Smooth muscle cell (in vitro differentiated cells): Measurements from ENCODE around the gene NDUFB4. TPM values are rescaled to one million over a fixed set of nuclear protein-coding genes. Genes with fewer than 3 reads are reported as not detected.

Experiments used
- DNase-seq: peaks from one replicate; lab custom pipeline; 2025; ENCODE audit not compliant: unreplicated experiment; lab: John Stamatoyannopoulos, UW
- H2AFZ ChIP-seq: fragments of 200-600 bp; sonication (generic); 2 replicates; pipeline ENCODE4 v1.6.0; 2016; ENCODE audit warnings: antibody characterized with exemption, low read depth, mild to moderate bottlenecking
- H3F3A ChIP-seq: fragments of 200-600 bp; sonication (generic); 2 replicates; pipeline ENCODE4 v1.6.0; 2017; ENCODE audit warnings: antibody characterized with exemption, low read depth
- H3K27ac ChIP-seq: fragments of 200-600 bp; sonication (generic); 2 replicates; pipeline ENCODE4 v1.5.1; 2016; ENCODE audit warnings: low read depth, mild to moderate bottlenecking
- H3K27me3 ChIP-seq: fragments of 200-600 bp; sonication (generic); 2 replicates; pipeline ENCODE4 v1.6.1; 2016; ENCODE audit warnings: low read depth, mild to moderate bottlenecking
- H3K36me3 ChIP-seq: fragments of 200-600 bp; sonication (generic); 2 replicates; pipeline ENCODE4 v1.5.1; 2016; ENCODE audit warnings: low read depth
- H3K4me1 ChIP-seq: fragments of 200-600 bp; sonication (generic); 2 replicates; pipeline ENCODE4 v1.5.1; 2016; ENCODE audit warnings: low read depth
- H3K4me2 ChIP-seq: fragments of 200-600 bp; sonication (generic); 2 replicates; pipeline ENCODE4 v1.6.0; 2016; ENCODE audit warnings: mild to moderate bottlenecking
- H3K4me3 ChIP-seq: fragments of 200-600 bp; sonication (generic); 2 replicates; pipeline ENCODE4 v1.5.1; 2016; ENCODE audit warnings: mild to moderate bottlenecking
- H3K79me2 ChIP-seq: fragments of 200-600 bp; sonication (generic); 2 replicates; pipeline ENCODE4 v1.6.0; 2016; ENCODE audit warnings: low read depth, mild to moderate bottlenecking
- H3K9ac ChIP-seq: fragments of 200-600 bp; sonication (generic); 2 replicates; pipeline ENCODE4 v1.6.0; 2016; ENCODE audit warnings: low read depth
- H3K9me3 ChIP-seq: fragments of 200-600 bp; sonication (generic); replicated peaks from 2 replicates; pipeline ENCODE4 v1.5.1; 2016; ENCODE audit warnings: low read depth
- H4K20me1 ChIP-seq: fragments of 200-600 bp; sonication (generic); 2 replicates; pipeline ENCODE4 v1.6.0; 2016; ENCODE audit warnings: low read depth
- CTCF ChIP-seq: fragments of 200-600 bp; sonication (generic); IDR thresholded peaks from 2 replicates; pipeline ENCODE4 v1.5.1; 2017; ENCODE audit warnings: borderline replicate concordance, mild to moderate bottlenecking, antibody characterized with exemption; ENCODE audit not compliant: insufficient read depth, poor library complexity, severe bottlenecking
- WGBS: methylation state at CpG from one replicate; pipeline ENCODE4 v1.1.7; 2016; ENCODE audit warnings: low lambda C conversion rate; 5-methylcytosine and 5-hydroxymethylcytosine counted together
- polyA plus RNA-seq: library from polyadenylated mRNA; unstranded; fragments of >200 nt; fragmentation: Nextera tagmentation; extraction: Ambion mirVana; gene quantifications from 2 replicates; pipeline ENCODE4 v1.2.1, GENCODE V29; 2016
- total RNA-seq: library from RNA; depleted of rRNA; stranded (reverse); fragments of >200 nt; gene quantifications from 2 replicates; pipeline ENCODE4 v1.2.3, GENCODE V29; 2014

Gene NDUFB4
- total and polyA plus RNA-seq, 2 experiments from 2014 or later, result 270 to 493 TPM

GRCh38 chr3:120602682-120603081 is 6.5 kb downstream of the NDUFB4 start:
- H2AFZ ChIP-seq, result no peak overlapping the region
- H3K4me3 ChIP-seq, result no peak overlapping the region
- H3K27ac ChIP-seq, result no peak overlapping the region
- peaks cover 37% of the 10 kb centered on the region for H3F3A ChIP-seq
- no peak overlapping the region for H3K9ac ChIP-seq
- no peak for TF ChIP-seq CTCF
- peaks cover 23% of the 10 kb centered on the region for H4K20me1 ChIP-seq
- H3K9me3 ChIP-seq, result no peaks in the 10 kb centered on the region
- H3K4me2 ChIP-seq, result no peak overlapping the region
- peaks cover 9% of the 10 kb centered on the region for H3K4me1 ChIP-seq
- WGBS, result 98% methylated on average over 2 of the region's 2 CpGs
- peaks cover 11% of the 10 kb centered on the region for H3K36me3 ChIP-seq
- H3K27me3 ChIP-seq, result no peaks in the 10 kb centered on the region
- DNase-seq, result no peak
- H3K79me2 ChIP-seq, result peaks cover 21% of the 10 kb centered on the region

- Histone ChIP-seq H3K27ac (no peak overlapping the region), H3K36me3 (peaks cover 11% of the 10 kb centered on the region), H4K20me1 (peaks cover 21% of the 10 kb centered on the region)
Measured at GRCh38 chr3:120604382-120604781, 8.2 kb downstream of the NDUFB4 start.

GRCh38 chr3:120604784-120605183 is 8.6 kb downstream of the NDUFB4 start:
- no peak overlapping the region for H3K9ac ChIP-seq
- H3K27ac ChIP-seq, result no peak overlapping the region
- H2AFZ ChIP-seq, result no peak overlapping the region
- H3K79me2 ChIP-seq, result peaks cover under 1% of the 10 kb centered on the region
- no peaks in the 10 kb centered on the region for H3K27me3 ChIP-seq
- H3F3A ChIP-seq, result peaks cover 20% of the 10 kb centered on the region
- no peak for DNase-seq
- H3K36me3 ChIP-seq, result peaks cover 11% of the 10 kb centered on the region
- H3K4me1 ChIP-seq, result no peaks in the 10 kb centered on the region
- no peak for TF ChIP-seq CTCF
- H3K4me3 ChIP-seq, result no peak overlapping the region
- peaks cover 17% of the 10 kb centered on the region for H4K20me1 ChIP-seq
- no peak overlapping the region for H3K4me2 ChIP-seq
- H3K9me3 ChIP-seq, result no peaks in the 10 kb centered on the region

More at GRCh38 chr3:120604382-120604781, 8.2 kb downstream of the NDUFB4 start:
- Histone ChIP-seq H3F3A (peaks cover 24% of the 10 kb centered on the region), H3K4me1 (no peaks in the 10 kb centered on the region), H2AFZ (no peak overlapping the region), H3K4me2 (no peak overlapping the region), H3K4me3 (no peak overlapping the region), H3K27me3 (no peaks in the 10 kb centered on the region), H3K9me3 (no peaks in the 10 kb centered on the region), H3K79me2 (peaks cover 4% of the 10 kb centered on the region), H3K9ac (no peak overlapping the region)
- TF ChIP-seq CTCF, result no peak
- DNase-seq, result no peak

GRCh38 chr3:120608506-120608905 is 12.4 kb downstream of the NDUFB4 start:
- no peak for TF ChIP-seq CTCF
- no peak for DNase-seq
- Histone ChIP-seq H3K9ac (no peak overlapping the region), H3K4me3 (no peak overlapping the region), H3K27ac (no peak overlapping the region), H2AFZ (no peak overlapping the region), H3K27me3 (no peaks in the 10 kb centered on the region), H3F3A (no peaks in the 10 kb centered on the region), H3K4me1 (no peaks in the 10 kb centered on the region), H3K36me3 (no peaks in the 10 kb centered on the region), H3K4me2 (no peak overlapping the region), H4K20me1 (no peaks in the 10 kb centered on the region), H3K9me3 (no peaks in the 10 kb centered on the region), H3K79me2 (no peaks in the 10 kb centered on the region)
- WGBS, result 87% methylated on average over 4 of the region's 4 CpGs
